NCI-H526 treated with DMSO at 0.1 percent for 48 hours (cell line): ENCODE results near the gene CETP.
A peak's percentile ranks its signal among the peaks of the same experiment; 100 is the strongest.

Experiments
- DNase-seq: peaks from one replicate; lab custom pipeline; 2025; lab: John Stamatoyannopoulos, UW

The CETP gene

GRCh38 chr16:56961851-56962281 is at the start of gene CETP:
TSS of gene CETP (plus strand) at chr16:56961950. CDS start at chr16:56961980, 30 bp downstream.
- no peak for DNase-seq

GRCh38 chr16:56912746-56913708 is 48.7 kb upstream of the CETP start:
- no peak for DNase-seq

- no peak for DNase-seq
Observed at GRCh38 chr16:56914896-56915295, 46.9 kb upstream of the CETP start.

- no peak for DNase-seq
Observed at GRCh38 chr16:56915336-56916119, 46.2 kb upstream of the CETP start.

- no peak for DNase-seq
Observed at GRCh38 chr16:56916571-56917403, 45.0 kb upstream of the CETP start.

GRCh38 chr16:56918467-56919012 is 43.2 kb upstream of the CETP start:
- DNase-seq, result no peak

GRCh38 chr16:56919099-56919800 is 42.5 kb upstream of the CETP start:
- no peak for DNase-seq

GRCh38 chr16:56921571-56921970 is 40.2 kb upstream of the CETP start:
- DNase-seq, result no peak

GRCh38 chr16:56923481-56924091 is 38.2 kb upstream of the CETP start:
- DNase-seq, result no peak

- DNase-seq, result no peak
Observed at GRCh38 chr16:56927471-56927870, 34.3 kb upstream of the CETP start.

- DNase-seq, result no peak
Observed at GRCh38 chr16:56929639-56930038, 32.1 kb upstream of the CETP start.

GRCh38 chr16:56930486-56931270 is 31.1 kb upstream of the CETP start:
- DNase-seq, result peak; percentile 7

GRCh38 chr16:56931271-56931891 is 30.4 kb upstream of the CETP start:
- DNase-seq, result no peak

GRCh38 chr16:56931892-56932720 is 29.6 kb upstream of the CETP start, which contains the start of gene HERPUD1:
TSS of gene HERPUD1 (plus strand) at chr16:56932142. CDS start at chr16:56932245, 103 bp downstream.
- DNase-seq, result peak; percentile 85

GRCh38 chr16:56932721-56933619 is 28.8 kb upstream of the CETP start:
- peak; percentile 13 for DNase-seq

- no peak for DNase-seq
Observed at GRCh38 chr16:56933828-56934598, 27.7 kb upstream of the CETP start.
